H9 (cell line): Measurements from ENCODE around the gene ULK4. TPM values are rescaled to one million over a fixed set of nuclear protein-coding genes. Genes with fewer than 3 reads are reported as not detected.

Experiments
- DNase-seq: peaks from one replicate; pipeline ENCODE4 v3.0.0-alpha.2; 2017
- H2AFZ ChIP-seq: one replicate; pipeline ENCODE4 v1.6.1; 2013; ENCODE audit warnings: mild to moderate bottlenecking, low read length, control low read depth, moderate library complexity
- H2AK5ac ChIP-seq: 2 replicates; pipeline ENCODE4 v1.6.1; 2013; ENCODE audit warnings: low read length, control low read depth, mixed read lengths; ENCODE audit not compliant: insufficient read length
- H2BK120ac ChIP-seq: one replicate; pipeline ENCODE4 v1.6.1; 2013; ENCODE audit warnings: low read depth, mild to moderate bottlenecking, low read length, control low read depth, inconsistent platforms; ENCODE audit not compliant: poor library complexity, severe bottlenecking
- H2BK12ac ChIP-seq: 2 replicates; pipeline ENCODE4 v1.6.1; 2013; ENCODE audit warnings: low read length, control low read depth, mixed read lengths, low read depth; ENCODE audit not compliant: insufficient read length
- H2BK15ac ChIP-seq: 2 replicates; pipeline ENCODE4 v1.6.1; 2013; ENCODE audit warnings: low read depth, low read length, control low read depth
- H2BK20ac ChIP-seq: one replicate; pipeline ENCODE4 v1.6.1; 2013; ENCODE audit warnings: low read depth, mild to moderate bottlenecking, low read length, control low read depth, inconsistent platforms; ENCODE audit not compliant: poor library complexity, severe bottlenecking
- H2BK5ac ChIP-seq: 2 replicates; pipeline ENCODE4 v1.6.1; 2013; ENCODE audit warnings: low read length, control low read depth, mixed read lengths; ENCODE audit not compliant: insufficient read length
- H3K14ac ChIP-seq: 2 replicates; pipeline ENCODE4 v1.6.1; 2013; ENCODE audit warnings: low read length, control low read depth; ENCODE audit not compliant: insufficient read depth
- H3K18ac ChIP-seq: 2 replicates; pipeline ENCODE4 v1.6.1; 2013; ENCODE audit warnings: low read depth, mild to moderate bottlenecking, mixed read lengths, low read length, control low read depth; ENCODE audit not compliant: insufficient read length
- H3K23ac ChIP-seq: 2 replicates; pipeline ENCODE4 v1.6.1; 2013; ENCODE audit warnings: low read length, control low read depth, mixed read lengths, low read depth; ENCODE audit not compliant: insufficient read length
- H3K23me2 ChIP-seq: 2 replicates; pipeline ENCODE4 v1.6.1; 2013; ENCODE audit warnings: low read depth, mild to moderate bottlenecking, mixed read lengths, low read length, control low read depth; ENCODE audit not compliant: insufficient read length, poor library complexity, severe bottlenecking
- H3K27ac ChIP-seq: 2 replicates; pipeline ENCODE4 v1.5.1; 2013; ENCODE audit warnings: low read length, control low read depth, mixed read lengths, low read depth; ENCODE audit not compliant: insufficient read length
- H3K27me3 ChIP-seq: 2 replicates; pipeline ENCODE4 v1.6.1; 2013; ENCODE audit warnings: low read length, control low read depth, inconsistent platforms; ENCODE audit not compliant: insufficient read depth
- H3K4ac ChIP-seq: 2 replicates; pipeline ENCODE4 v1.6.1; 2013; ENCODE audit warnings: low read depth, mild to moderate bottlenecking, control low read depth, inconsistent platforms, low read length, moderate library complexity
- H3K4me1 ChIP-seq: 2 replicates; pipeline ENCODE4 v1.6.1; 2013; ENCODE audit warnings: low read length, control low read depth, inconsistent platforms; ENCODE audit not compliant: insufficient read depth
- H3K4me2 ChIP-seq: 2 replicates; pipeline ENCODE4 v1.6.1; 2013; ENCODE audit warnings: low read length, control low read depth, mixed read lengths; ENCODE audit not compliant: insufficient read length, insufficient read depth
- H3K56ac ChIP-seq: 2 replicates; pipeline ENCODE4 v1.6.1; 2013; ENCODE audit warnings: low read depth, mild to moderate bottlenecking, mixed read lengths, low read length, control low read depth; ENCODE audit not compliant: insufficient read length
- H3K79me1 ChIP-seq: 2 replicates; pipeline ENCODE4 v1.6.1; 2013; ENCODE audit warnings: low read depth, mild to moderate bottlenecking, moderate library complexity, low read length, control low read depth, inconsistent platforms; ENCODE audit not compliant: insufficient read depth, poor library complexity, severe bottlenecking
- H3K79me2 ChIP-seq: 2 replicates; pipeline ENCODE4 v1.6.1; 2013; ENCODE audit warnings: low read length, control low read depth, inconsistent platforms; ENCODE audit not compliant: insufficient read depth
- H3K9ac ChIP-seq: 2 replicates; pipeline ENCODE4 v1.6.1; 2013; ENCODE audit warnings: low read length, control low read depth, mixed read lengths; ENCODE audit not compliant: insufficient read length; ENCODE audit errors: extremely low read depth
- H3K9me3 ChIP-seq: one replicate; pipeline ENCODE4 v1.6.1; 2013; ENCODE audit warnings: low read depth, low read length, inconsistent platforms; ENCODE audit not compliant: control insufficient read depth
- H3T11ph ChIP-seq: one replicate; pipeline ENCODE4 v1.6.1; 2013; ENCODE audit warnings: mild to moderate bottlenecking, low read length, control low read depth, inconsistent platforms
- H4K20me1 ChIP-seq: one replicate; pipeline ENCODE4 v1.6.1; 2013; ENCODE audit not compliant: control insufficient read depth, insufficient read length, insufficient read depth
- H4K5ac ChIP-seq: 2 replicates; pipeline ENCODE4 v1.6.1; 2013; ENCODE audit warnings: low read depth, mild to moderate bottlenecking, mixed read lengths, low read length, control low read depth; ENCODE audit not compliant: insufficient read length
- H4K8ac ChIP-seq: replicated peaks from 2 replicates; pipeline ENCODE4 v1.6.1; 2013; ENCODE audit warnings: low read length, control low read depth, mixed read lengths, low read depth; ENCODE audit not compliant: insufficient read length
- H4K91ac ChIP-seq: 2 replicates; pipeline ENCODE4 v1.6.1; 2013; ENCODE audit warnings: low read depth, mild to moderate bottlenecking, moderate library complexity, mixed read lengths, low read length, control low read depth; ENCODE audit not compliant: insufficient read length
- H3K27ac Mint-ChIP-seq, 3 experiments: 2 replicates in 2 of 3; 3 replicates in 1 of 3; pipeline ENCODE4 v1.8.0; 2020 to 2021; ENCODE audit warnings: mixed read lengths in 3 of 3, mild to moderate bottlenecking in 1 of 3, moderate library complexity in 1 of 3
- H3K27me3 Mint-ChIP-seq: 2 replicates; pipeline ENCODE4 v1.8.0; 2021; ENCODE audit warnings: low read depth, mild to moderate bottlenecking, moderate library complexity, mixed read lengths
- H3K36me3 Mint-ChIP-seq, 3 experiments: 2 replicates in 2 of 3; 3 replicates in 1 of 3; pipeline ENCODE4 v1.8.0; 2020 to 2021; ENCODE audit warnings: low read depth in 3 of 3, mixed read lengths in 3 of 3; ENCODE audit not compliant: insufficient read depth in 1 of 3
- H3K4me1 Mint-ChIP-seq, 2 experiments: 2 replicates each; pipeline ENCODE4 v1.8.0; 2020; ENCODE audit warnings: mixed read lengths in 2 of 2
- H3K4me3 Mint-ChIP-seq, 2 experiments: 2 replicates in 1 of 2; 3 replicates in 1 of 2; pipeline ENCODE4 v1.8.0; 2020 to 2021; ENCODE audit warnings: mild to moderate bottlenecking in 2 of 2, mixed read lengths in 2 of 2, moderate library complexity in 1 of 2
- H3K9me3 Mint-ChIP-seq, 2 experiments: 2 replicates in 1 of 2; 3 replicates in 1 of 2; pipeline ENCODE4 v1.8.0; 2020; ENCODE audit warnings: mild to moderate bottlenecking in 2 of 2, mixed read lengths in 2 of 2, moderate library complexity in 1 of 2
- WGBS: extraction: QIAGEN DNeasy Blood & Tissue Kit; methylation state at CpG from one replicate; pipeline ENCODE4 v1.1.7; 2013; ENCODE audit warnings: missing lambda C conversion rate, low lambda C conversion rate, mixed read lengths; ENCODE audit not compliant: insufficient read length; ENCODE audit errors: extremely low coverage; 5-methylcytosine and 5-hydroxymethylcytosine counted together
- total RNA-seq: library from RNA; stranded (reverse); gene quantifications from 2 replicates; pipeline ENCODE4 v1.2.1, GENCODE V29; 2021
- TF ChIP-seq, protein P1 (sequence below): fragments of 200-600 bp; sonication (generic); conservative IDR thresholded peaks from 3 replicates; pipeline ENCODE4 v1.8.0; 2021; ENCODE audit warnings: antibody characterized with exemption, mild to moderate bottlenecking

The ULK4 gene
- total RNA-seq, 1 experiment from 2014 or later: 12.9 TPM

DNA sequence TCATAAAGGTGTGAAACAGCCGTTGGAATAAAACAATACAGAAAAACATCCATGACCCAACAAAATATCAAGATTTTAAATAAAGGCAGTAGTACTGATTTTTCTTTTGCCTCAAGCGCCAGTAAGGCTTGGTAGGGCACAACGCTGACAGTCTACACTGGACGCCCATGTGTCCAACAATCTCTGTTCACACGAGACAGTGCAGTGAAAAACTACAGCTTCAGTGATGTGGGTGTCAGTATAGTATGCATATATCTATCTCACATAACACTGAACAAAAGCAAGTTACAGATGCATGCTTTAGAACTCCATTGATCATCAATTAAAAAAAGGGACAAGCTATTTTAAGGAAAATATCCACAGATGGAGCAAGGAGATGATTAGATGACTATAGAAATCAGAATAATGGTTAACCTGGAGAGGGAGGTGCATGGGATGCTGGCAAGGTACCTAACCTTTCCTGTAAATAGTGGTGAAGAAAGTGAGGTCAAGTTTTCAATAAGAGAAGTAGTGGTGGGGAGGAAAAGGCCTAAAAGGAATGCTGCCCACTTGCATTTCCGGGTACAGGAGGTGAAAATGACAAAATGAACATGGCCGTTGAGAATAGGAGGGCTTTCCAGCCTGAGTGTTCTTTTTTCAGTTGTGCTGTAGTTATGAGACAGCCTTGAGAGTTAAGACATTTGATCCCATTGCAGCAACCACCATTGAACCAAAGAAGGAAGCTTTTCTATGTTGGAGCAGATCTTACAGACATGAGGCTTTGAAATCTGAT is 719.9 kb downstream of the ULK4 start:
- Histone ChIP-seq H2BK20ac (no peak overlapping the region), H3K27ac (no peak overlapping the region), H3K4me1 (no peaks in the 10 kb centered on the region), H4K8ac (no peak overlapping the region), H3K9ac (no peak overlapping the region), H2BK12ac (no peak overlapping the region), H3K14ac (no peak overlapping the region), H2BK5ac (no peak overlapping the region), H4K91ac (no peak overlapping the region), H3K23ac (no peak overlapping the region), H3T11ph (no peak overlapping the region), H4K5ac (no peak overlapping the region), H3K4me2 (no peak overlapping the region), H3K9me3 (no peaks in the 10 kb centered on the region), H3K23me2 (no peaks in the 10 kb centered on the region), H3K4ac (no peak overlapping the region), H2AFZ (no peak overlapping the region), H3K79me1 (no peaks in the 10 kb centered on the region), H2AK5ac (no peak overlapping the region), H4K20me1 (no peaks in the 10 kb centered on the region), H2BK15ac (no peak overlapping the region), H2BK120ac (no peak overlapping the region), H3K79me2 (no peaks in the 10 kb centered on the region), H3K18ac (no peak overlapping the region), H3K56ac (no peak overlapping the region), H3K27me3 (no peaks in the 10 kb centered on the region)
- H3K9me3 Mint-ChIP-seq: no peaks in the 10 kb centered on the region
- H3K36me3 Mint-ChIP-seq: peaks cover 26 to 56% (median 50%) of the 10 kb centered on the region in 3 experiments; a peak in 6 of 7 replicates
- peak overlapping the region in 1 of 3 experiments; percentile 35; a peak in 2 of 7 replicates for H3K27ac Mint-ChIP-seq
- DNase-seq: no peak
- WGBS: no CpG with 5 or more reads among the region's 7 CpGs
- peaks cover 7 to 22% of the 10 kb centered on the region in 2 experiments for H3K4me1 Mint-ChIP-seq
- TF ChIP-seq, protein P1, sequence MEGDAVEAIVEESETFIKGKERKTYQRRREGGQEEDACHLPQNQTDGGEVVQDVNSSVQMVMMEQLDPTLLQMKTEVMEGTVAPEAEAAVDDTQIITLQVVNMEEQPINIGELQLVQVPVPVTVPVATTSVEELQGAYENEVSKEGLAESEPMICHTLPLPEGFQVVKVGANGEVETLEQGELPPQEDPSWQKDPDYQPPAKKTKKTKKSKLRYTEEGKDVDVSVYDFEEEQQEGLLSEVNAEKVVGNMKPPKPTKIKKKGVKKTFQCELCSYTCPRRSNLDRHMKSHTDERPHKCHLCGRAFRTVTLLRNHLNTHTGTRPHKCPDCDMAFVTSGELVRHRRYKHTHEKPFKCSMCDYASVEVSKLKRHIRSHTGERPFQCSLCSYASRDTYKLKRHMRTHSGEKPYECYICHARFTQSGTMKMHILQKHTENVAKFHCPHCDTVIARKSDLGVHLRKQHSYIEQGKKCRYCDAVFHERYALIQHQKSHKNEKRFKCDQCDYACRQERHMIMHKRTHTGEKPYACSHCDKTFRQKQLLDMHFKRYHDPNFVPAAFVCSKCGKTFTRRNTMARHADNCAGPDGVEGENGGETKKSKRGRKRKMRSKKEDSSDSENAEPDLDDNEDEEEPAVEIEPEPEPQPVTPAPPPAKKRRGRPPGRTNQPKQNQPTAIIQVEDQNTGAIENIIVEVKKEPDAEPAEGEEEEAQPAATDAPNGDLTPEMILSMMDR: no peak
- no peaks in the 10 kb centered on the region for H3K27me3 Mint-ChIP-seq
- H3K4me3 Mint-ChIP-seq: no peak overlapping the region
